ENCODE data around the gene SLC12A8. TPM values are rescaled to one million over a fixed set of nuclear protein-coding genes. Genes with fewer than 3 reads are reported as not detected.
"Not testable (repeated sequence)": the region's sequence is repeated elsewhere in the genome, so short reads cannot be mapped to it uniquely, and the experiment has no call there.

The SLC12A8 gene
- total and polyA plus RNA-seq, 9 of the 15 experiments (the other 6 are each of a cell fraction or from before 2014, with no cell fraction given): 0.04 to 0.33 (median 0.09) TPM; not detected in 4

DNA sequence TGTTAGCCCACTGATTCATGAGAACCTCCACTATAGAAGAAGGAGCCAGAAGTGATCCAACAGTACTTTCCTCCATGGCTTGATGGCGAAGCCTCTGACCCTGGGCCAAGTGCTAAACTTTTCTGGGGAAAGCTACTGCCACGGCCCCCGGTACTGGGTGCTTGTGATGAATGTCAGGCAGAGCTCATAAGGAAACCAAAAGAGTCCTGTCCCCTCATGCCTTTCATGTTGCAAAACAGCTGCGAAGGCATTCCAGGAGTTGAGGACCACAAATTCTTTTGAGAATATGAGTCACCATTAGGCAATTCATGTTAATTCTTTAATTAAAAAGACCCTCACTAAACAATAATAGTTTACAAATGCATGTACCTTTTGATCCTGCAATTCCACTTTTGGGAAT, 130.2 kb downstream of the SLC12A8 start:
- H4K20me1 ChIP-seq (replicated peaks; ENCODE audit: control insufficient read depth, insufficient read depth, low read length); H3K9me1 ChIP-seq (ENCODE audit: control insufficient read depth, insufficient read depth, low read length); H3K36me3 ChIP-seq (ENCODE audit: control insufficient read depth, insufficient read depth, low read length); intact Hi-C loops (cut with micrococcal nuclease); H3K9ac ChIP-seq (ENCODE audit: insufficient read depth in 1 of 2, low read depth in 2 of 2, low read length in 2 of 2); CTCF ChIA-PET (ENCODE audit: low intra/inter-chr PET ratio); ATAC-seq; H2AFZ ChIP-seq (ENCODE audit: low read depth, low read length); in situ Hi-C loops (cut with MboI); BruUV-seq (replicated peaks); H3K9me3 ChIP-seq (replicated peaks; ENCODE audit: control insufficient read depth, insufficient read depth, low read depth, low read length); H3K4me3 ChIP-seq; H3K4me1 ChIP-seq (replicated peaks in 1 of 2; ENCODE audit: control insufficient read depth in 2 of 2, insufficient read depth in 2 of 2, low read length in 2 of 2); DNase-seq (ENCODE audit: extremely low read depth in 1 of 4, low spot score in 3 of 4); H3K27me3 ChIP-seq (ENCODE audit: control insufficient read depth in 2 of 2, insufficient read depth in 2 of 2, low read length in 2 of 2); H3K27ac ChIP-seq (ENCODE audit: extremely low read depth, low read depth, low read length); FAIRE-seq; H3K4me2 ChIP-seq (ENCODE audit: insufficient read depth, low read length); H3K79me2 ChIP-seq (ENCODE audit: control insufficient read depth, insufficient read depth, low read length): not testable (repeated sequence)
- POLR2A ChIA-PET: interaction anchor here (0.6 kb wide), 1 partner anchor 1176 kb away, joined by 3 read pairs; no protein-coding TSS in a partner anchor
- WGBS (ENCODE audit: insufficient coverage, low coverage, missing lambda C conversion rate): 0% methylated on average over 4 of the region's 4 CpGs

DNA sequence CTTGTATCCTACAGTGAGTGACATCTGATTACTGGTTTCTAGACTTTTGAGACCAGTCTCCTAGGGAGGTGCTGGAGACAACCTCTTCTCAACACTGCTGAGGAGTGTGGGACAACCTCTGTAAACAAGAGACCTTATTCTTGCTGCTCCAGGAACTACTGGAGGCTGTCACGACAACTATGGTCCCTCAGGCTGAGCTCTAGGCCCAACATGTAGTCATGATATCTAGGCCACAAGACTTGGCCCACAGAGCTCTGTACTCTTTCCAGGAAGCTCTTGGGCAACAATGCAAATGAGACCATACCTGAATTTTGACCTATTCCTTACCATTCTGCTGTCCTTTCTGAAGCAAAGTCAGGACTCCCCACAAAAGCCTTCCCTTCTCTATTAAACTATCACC, 132.5 kb downstream of the SLC12A8 start:
- Histone ChIP-seq H3K9ac (ENCODE audit: insufficient read depth in 1 of 2, low read depth in 2 of 2, low read length in 2 of 2) (no peak overlapping the region), H3K9me1 (ENCODE audit: control insufficient read depth, insufficient read depth, low read length) (no peaks in the 10 kb centered on the region), H3K4me2 (ENCODE audit: insufficient read depth, low read length) (no peak overlapping the region), H4K20me1 (replicated peaks; ENCODE audit: control insufficient read depth, insufficient read depth, low read length) (no peaks in the 10 kb centered on the region), H3K27ac (ENCODE audit: extremely low read depth, low read depth, low read length) (no peak overlapping the region), H3K79me2 (ENCODE audit: control insufficient read depth, insufficient read depth, low read length) (no peaks in the 10 kb centered on the region), H3K27me3 (ENCODE audit: control insufficient read depth in 2 of 2, insufficient read depth in 2 of 2, low read length in 2 of 2) (peaks cover 0 to 5% of the 10 kb centered on the region in 2 experiments; a peak in 3 of 5 replicates), H3K4me1 (replicated peaks in 1 of 2; ENCODE audit: control insufficient read depth in 2 of 2, insufficient read depth in 2 of 2, low read length in 2 of 2) (no peaks in the 10 kb centered on the region), H3K9me3 (replicated peaks; ENCODE audit: control insufficient read depth, insufficient read depth, low read depth, low read length) (no peaks in the 10 kb centered on the region), H3K36me3 (ENCODE audit: control insufficient read depth, insufficient read depth, low read length) (no peaks in the 10 kb centered on the region), H3K4me3 (no peak overlapping the region), H2AFZ (ENCODE audit: low read depth, low read length) (no peak overlapping the region)
- no peak for DNase-seq (ENCODE audit: extremely low read depth in 1 of 4, low spot score in 3 of 4)
- WGBS (ENCODE audit: insufficient coverage, low coverage, missing lambda C conversion rate): 0% methylated on average over 1 of the region's 1 CpG
- in situ Hi-C loops (cut with MboI) (no loop called here), intact Hi-C loops (cut with micrococcal nuclease) (no loop called here)
- no peak for ATAC-seq
- no TSS peak for BruUV-seq (replicated peaks)
- ChIA-PET POLR2A (no interaction called here), CTCF (ENCODE audit: low intra/inter-chr PET ratio) (no interaction called here)
- no peak for FAIRE-seq
- TF ChIP-seq HNRNPH1 (optimal IDR thresholded peaks at IDR 0.05; ENCODE audit: low read depth, low read length) (no peak), CBFA2T2 (conservative IDR thresholded peaks at IDR 0.05) (no peak), TCF3 (CRISPR knock-in tag; IDR thresholded peaks at IDR 0.05) (no peak), KDM2B (CRISPR knock-in tag; IDR thresholded peaks at IDR 0.05) (no peak), CHD2 (IDR thresholded peaks at IDR 0.05; ENCODE audit: low read depth, low read length) (no peak), L3MBTL2 (IDR thresholded peaks at IDR 0.05) (no peak), SPI1 (IDR thresholded peaks at IDR 0.05; ENCODE audit: borderline replicate concordance, low read depth, low read length) (no peak), FOXK2 (conservative IDR thresholded peaks at IDR 0.05 in 1 of 2, IDR thresholded peaks at IDR 0.05 in 1 of 2; ENCODE audit: low read depth in 2 of 2) (no peak), SIRT6 (IDR thresholded peaks at IDR 0.05; ENCODE audit: low read depth, low read length) (no peak), FOXA3 (CRISPR knock-in tag; conservative IDR thresholded peaks at IDR 0.05 in 1 of 2, IDR thresholded peaks at IDR 0.05 in 1 of 2) (no peak), ZNF778 (CRISPR knock-in tag; IDR thresholded peaks at IDR 0.05) (no peak), PPARD (CRISPR knock-in tag; IDR thresholded peaks at IDR 0.05) (no peak), HNRNPL (IDR thresholded peaks at IDR 0.05; ENCODE audit: low read depth, low read length) (no peak), MYBL2 (IDR thresholded peaks at IDR 0.05; ENCODE audit: low read depth) (no peak), MYBL2 (CRISPR knock-in tag; IDR thresholded peaks at IDR 0.05; ENCODE audit: borderline replicate concordance) (no peak), ZNF133 (CRISPR knock-in tag; IDR thresholded peaks at IDR 0.05) (no peak), SMAD3 (CRISPR knock-in tag; conservative IDR thresholded peaks at IDR 0.05) (no peak), FOXA1 (IDR thresholded peaks at IDR 0.05; ENCODE audit: borderline replicate concordance) (no peak), RBM14 (IDR thresholded peaks at IDR 0.05; ENCODE audit: borderline replicate concordance, insufficient read depth, low read depth, low read length) (no peak), ZNF785 (CRISPR knock-in tag; IDR thresholded peaks at IDR 0.05) (no peak)
